ENCODE results near the gene GRM5.

Gene GRM5

DNA sequence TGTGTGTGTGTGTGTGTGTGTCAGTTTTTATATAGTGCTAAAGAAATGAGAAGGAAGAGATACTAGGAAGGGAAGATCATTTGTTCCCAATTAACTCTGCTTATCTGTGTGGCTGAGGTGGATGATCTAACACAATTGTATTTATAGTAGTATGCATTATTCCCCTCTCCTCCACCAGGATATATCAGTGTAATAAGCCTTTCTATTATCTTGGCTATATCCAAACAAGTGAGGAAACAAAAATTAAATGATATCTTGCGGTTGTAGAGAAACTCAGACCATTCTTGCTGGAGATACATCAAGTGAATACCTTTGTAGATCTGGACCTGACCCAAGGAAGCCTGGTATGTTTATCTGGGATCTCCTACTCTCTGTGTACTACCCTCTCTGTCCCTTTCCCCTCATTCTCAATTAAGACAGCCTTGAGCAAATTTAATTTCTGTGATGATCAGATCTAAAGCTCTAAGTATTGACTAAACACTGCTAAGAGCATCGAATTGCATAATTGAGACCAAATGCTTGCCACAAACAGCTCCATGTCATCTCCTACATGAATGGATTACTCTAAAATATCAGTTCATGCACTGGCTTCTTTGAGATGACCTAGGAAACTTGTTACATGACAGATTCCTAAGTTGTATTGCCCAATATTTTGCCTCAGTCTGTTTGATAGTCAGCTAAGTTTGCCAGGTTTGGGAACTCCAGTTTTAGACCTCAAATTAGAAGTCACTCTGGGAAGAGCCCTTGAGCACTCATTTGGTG is 543.0 kb downstream of the GRM5 start:
- no peak overlapping the region for H3K4me3 Mint-ChIP-seq
- H3K36me3 Mint-ChIP-seq = peaks cover 6% of the 10 kb centered on the region
- H3K9me3 Mint-ChIP-seq (ENCODE audit: low read depth) = no peaks in the 10 kb centered on the region
- H3K27ac Mint-ChIP-seq = no peak overlapping the region
- no peaks in the 10 kb centered on the region for H3K4me1 Mint-ChIP-seq (ENCODE audit: low read depth)
- H3K27me3 Mint-ChIP-seq = peaks cover 2% of the 10 kb centered on the region

DNA sequence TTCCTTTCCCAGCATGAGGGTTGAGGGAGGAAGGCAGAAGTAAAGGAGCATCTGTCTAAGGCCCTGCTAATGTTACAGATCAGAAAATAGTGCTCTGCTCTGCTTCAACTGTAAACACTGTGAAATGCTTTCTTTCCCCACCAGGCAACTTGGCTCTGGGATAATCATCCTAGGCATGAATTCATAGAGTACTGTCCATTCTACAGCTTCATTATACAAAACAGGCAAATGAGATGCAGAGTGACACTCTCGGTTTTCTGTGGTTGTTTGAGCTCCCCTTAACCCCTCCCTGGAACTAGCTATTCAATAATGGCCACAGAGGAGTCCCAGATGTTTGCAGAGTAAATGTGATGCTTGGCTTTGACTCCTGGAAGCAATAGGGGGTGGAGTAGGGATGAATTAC is 544.0 kb downstream of the GRM5 start:
- Mint-ChIP-seq H3K36me3 (no peaks in the 10 kb centered on the region), H3K27ac (no peak overlapping the region)

DNA sequence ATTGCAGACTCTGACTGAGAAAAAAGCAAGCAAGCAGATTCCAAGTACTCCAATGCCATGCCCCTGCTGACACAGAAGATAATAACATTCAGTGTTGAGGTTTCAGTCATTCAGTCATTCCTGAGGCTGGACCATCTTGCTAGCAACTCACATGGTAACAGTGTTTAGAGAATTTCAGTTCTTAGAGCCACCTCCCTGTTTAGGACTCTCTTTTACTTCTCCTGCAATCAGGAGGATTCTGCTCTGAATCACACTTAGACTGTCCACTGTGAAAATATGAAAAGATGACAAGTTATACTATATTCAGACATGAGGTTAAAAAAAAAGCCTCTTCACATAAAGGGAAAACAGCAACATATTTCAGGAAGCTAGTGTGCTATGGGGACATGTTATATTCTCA is 544.4 kb downstream of the GRM5 start:
- H3K27me3 Mint-ChIP-seq = no peaks in the 10 kb centered on the region
- no peaks in the 10 kb centered on the region for H3K4me1 Mint-ChIP-seq (ENCODE audit: low read depth)
- no peak overlapping the region for H3K4me3 Mint-ChIP-seq
- H3K27ac Mint-ChIP-seq = no peak overlapping the region
- no peaks in the 10 kb centered on the region for H3K9me3 Mint-ChIP-seq (ENCODE audit: low read depth)
- H3K36me3 Mint-ChIP-seq = no peaks in the 10 kb centered on the region

More for the DNA sequence above, 544.0 kb downstream of the GRM5 start:
- Mint-ChIP-seq H3K9me3 (ENCODE audit: low read depth) (no peaks in the 10 kb centered on the region), H3K4me3 (no peak overlapping the region), H3K4me1 (ENCODE audit: low read depth) (no peaks in the 10 kb centered on the region), H3K27me3 (no peaks in the 10 kb centered on the region)

DNA sequence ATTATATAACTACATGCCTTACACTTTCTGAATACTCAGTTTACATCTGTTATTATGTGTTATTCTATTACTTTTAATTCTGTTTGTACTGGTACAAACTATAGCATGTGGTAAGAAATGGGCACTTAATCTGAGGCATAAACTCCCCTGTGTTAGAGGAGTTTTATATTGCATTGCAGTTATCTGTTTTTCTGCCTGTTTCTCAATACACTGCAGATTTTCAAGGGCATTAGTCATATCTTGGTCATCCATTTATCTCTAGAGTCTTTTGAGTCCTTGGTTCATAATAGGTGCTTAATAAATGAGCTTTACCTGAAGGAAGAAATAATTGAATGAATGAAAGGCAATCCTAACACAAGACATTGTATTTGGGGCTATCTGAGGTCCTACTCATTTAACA is 545.4 kb downstream of the GRM5 start:
- Mint-ChIP-seq H3K27me3 (peaks cover 2% of the 10 kb centered on the region), H3K9me3 (ENCODE audit: low read depth) (no peaks in the 10 kb centered on the region), H3K27ac (no peak overlapping the region), H3K4me3 (no peak overlapping the region), H3K36me3 (no peaks in the 10 kb centered on the region), H3K4me1 (ENCODE audit: low read depth) (no peaks in the 10 kb centered on the region)

DNA sequence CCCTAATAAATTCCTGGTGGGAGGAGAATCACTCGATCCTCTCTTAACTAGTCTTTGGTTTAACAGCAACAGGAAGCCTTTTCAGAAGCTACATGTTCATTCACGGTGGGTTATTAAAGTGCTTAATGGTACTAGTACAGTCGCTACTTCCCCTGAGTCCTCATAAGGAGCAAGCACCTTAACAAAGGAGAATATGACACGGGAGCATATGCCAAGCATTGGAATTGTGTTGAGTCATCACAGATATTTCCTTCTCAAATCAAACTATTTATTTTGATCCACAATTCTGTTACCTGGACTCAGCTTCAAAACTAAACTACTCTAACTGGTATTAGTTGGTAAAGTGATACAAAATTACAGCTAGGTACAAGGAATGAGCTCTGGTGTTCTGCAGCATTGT is 550.8 kb downstream of the GRM5 start:
- H3K27me3 Mint-ChIP-seq = peaks cover 25% of the 10 kb centered on the region
- no peak overlapping the region for H3K4me3 Mint-ChIP-seq
- no peaks in the 10 kb centered on the region for H3K4me1 Mint-ChIP-seq (ENCODE audit: low read depth)
- H3K9me3 Mint-ChIP-seq (ENCODE audit: low read depth) = no peaks in the 10 kb centered on the region
- H3K27ac Mint-ChIP-seq = no peak overlapping the region
- H3K36me3 Mint-ChIP-seq = no peaks in the 10 kb centered on the region

DNA sequence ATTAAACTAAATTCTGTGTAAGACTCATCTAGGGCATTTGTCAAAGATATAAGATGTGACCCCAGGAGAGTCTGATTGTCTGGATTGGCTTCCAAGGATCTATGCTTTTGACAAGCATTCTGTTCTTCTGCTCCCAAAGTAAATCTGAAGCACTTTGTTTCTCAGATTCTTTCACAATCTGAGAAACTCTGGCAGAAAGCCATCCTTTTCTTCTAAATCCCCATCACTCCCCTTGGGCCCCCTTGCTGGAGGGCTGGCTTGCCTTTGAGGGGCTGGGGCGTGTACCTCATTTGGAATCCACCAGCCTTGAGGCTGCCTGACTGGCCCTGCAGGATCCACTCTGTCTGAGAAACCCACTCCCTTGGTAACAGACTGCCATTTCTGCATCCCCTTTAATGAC is 554.8 kb downstream of the GRM5 start:
- no peak overlapping the region for H3K27ac Mint-ChIP-seq
- peaks cover 43% of the 10 kb centered on the region for H3K27me3 Mint-ChIP-seq
- H3K36me3 Mint-ChIP-seq = no peaks in the 10 kb centered on the region
- no peaks in the 10 kb centered on the region for H3K9me3 Mint-ChIP-seq (ENCODE audit: low read depth)
- peaks cover 10% of the 10 kb centered on the region for H3K4me1 Mint-ChIP-seq (ENCODE audit: low read depth)
- H3K4me3 Mint-ChIP-seq = no peak overlapping the region

DNA sequence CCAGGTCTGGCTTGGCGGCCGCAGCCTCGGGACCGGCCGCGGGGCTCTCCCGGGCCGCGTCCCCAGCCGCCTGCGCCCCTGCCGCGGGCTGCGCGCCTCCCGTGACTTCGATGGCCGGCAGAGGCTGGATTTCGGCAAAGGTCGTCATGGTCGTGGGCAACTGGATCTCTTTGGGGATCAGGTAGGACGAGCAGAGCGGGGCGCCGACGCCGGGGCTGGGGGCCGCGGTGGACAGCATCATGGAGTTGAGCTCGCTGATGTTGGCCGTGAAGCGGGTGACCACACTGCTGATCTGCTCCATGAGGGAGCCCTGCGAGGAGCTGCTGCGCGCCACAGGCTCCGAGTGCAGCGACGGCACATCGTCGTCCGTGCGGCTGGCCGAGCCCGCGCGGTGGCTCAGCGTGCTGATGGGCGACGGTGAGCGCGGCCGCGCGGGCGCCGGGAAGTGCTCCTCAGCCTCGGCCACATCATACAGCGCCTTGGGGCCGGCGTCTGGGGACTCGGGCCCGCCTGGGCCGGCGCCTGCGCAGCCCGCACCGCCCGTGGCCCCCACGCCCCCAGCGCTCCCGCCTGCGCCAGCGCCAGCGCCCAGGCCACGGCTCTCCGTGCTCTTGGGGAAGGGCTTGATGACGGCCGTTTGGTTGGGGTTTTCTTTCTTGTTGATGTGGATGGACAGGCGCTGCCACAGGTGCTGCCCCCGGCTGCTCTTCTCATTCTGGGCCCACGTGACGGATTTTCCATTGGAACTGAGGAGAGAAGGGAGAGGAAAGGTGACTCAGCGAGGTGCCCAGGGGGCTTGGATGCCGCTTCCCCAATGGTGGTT is 556.8 kb downstream of the GRM5 start:
- Mint-ChIP-seq H3K36me3 (no peaks in the 10 kb centered on the region), H3K27ac (no peak overlapping the region), H3K27me3 (peaks cover 38% of the 10 kb centered on the region), H3K4me3 (peak overlapping the region; percentile 80), H3K4me1 (ENCODE audit: low read depth) (peaks cover 10% of the 10 kb centered on the region), H3K9me3 (ENCODE audit: low read depth) (no peaks in the 10 kb centered on the region)

DNA sequence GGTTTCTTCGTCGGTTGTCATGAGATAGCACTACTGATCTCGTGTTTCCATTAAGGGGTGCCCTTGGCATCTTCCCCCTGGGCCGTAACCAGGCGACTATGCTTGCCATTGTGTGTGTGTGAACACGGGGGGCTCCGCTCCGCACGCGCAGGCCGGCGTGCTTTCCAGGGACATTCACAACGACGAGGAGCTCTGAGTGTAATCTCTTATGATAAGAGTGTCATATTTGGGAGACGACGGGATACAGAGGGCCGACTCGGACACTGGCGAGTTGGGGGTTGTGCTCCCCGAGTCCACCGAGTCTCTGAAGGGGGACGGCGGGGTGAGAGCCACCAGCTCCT is 557.4 kb downstream of the GRM5 start:
- H3K27ac Mint-ChIP-seq = no peak overlapping the region
- H3K4me3 Mint-ChIP-seq = peak overlapping the region; percentile 81
- H3K27me3 Mint-ChIP-seq = peaks cover 35% of the 10 kb centered on the region
- H3K36me3 Mint-ChIP-seq = no peaks in the 10 kb centered on the region
- H3K4me1 Mint-ChIP-seq (ENCODE audit: low read depth) = peaks cover 10% of the 10 kb centered on the region
- no peaks in the 10 kb centered on the region for H3K9me3 Mint-ChIP-seq (ENCODE audit: low read depth)

DNA sequence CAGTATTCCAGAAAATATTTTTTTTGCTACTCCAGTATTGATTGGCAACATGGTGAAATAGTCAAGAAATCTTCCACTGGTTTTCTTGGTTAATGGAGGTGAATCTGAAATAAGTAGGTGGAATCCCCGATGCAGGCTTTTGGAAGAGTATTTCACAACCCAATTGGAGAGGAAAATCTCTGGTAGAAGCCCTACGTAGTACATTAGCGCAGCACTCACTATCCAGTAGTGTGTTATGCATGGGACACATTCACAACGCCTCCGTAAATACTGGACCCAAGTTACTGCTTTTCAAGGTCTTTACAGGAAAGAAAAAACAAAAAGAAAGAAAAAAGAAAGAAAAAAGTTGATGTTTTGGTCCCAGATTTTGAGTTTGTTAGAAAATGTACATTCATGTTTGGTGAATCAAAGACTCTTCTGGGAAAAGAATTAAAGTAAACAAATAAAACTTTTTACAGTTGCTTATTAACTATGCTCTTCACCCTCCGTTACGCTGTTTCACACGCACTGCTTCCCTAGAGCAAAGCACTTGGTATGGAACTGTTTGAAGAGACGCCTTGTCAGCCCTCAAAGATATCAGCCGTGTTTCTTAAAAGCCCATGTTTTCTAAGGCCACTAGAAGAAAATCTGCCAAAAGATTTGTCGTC is 557.9 kb downstream of the GRM5 start:
- Mint-ChIP-seq H3K36me3 (no peaks in the 10 kb centered on the region), H3K4me3 (peak overlapping the region; percentile 81), H3K27me3 (peaks cover 35% of the 10 kb centered on the region), H3K9me3 (ENCODE audit: low read depth) (no peaks in the 10 kb centered on the region), H3K4me1 (ENCODE audit: low read depth) (peaks cover 10% of the 10 kb centered on the region), H3K27ac (no peak overlapping the region)

DNA sequence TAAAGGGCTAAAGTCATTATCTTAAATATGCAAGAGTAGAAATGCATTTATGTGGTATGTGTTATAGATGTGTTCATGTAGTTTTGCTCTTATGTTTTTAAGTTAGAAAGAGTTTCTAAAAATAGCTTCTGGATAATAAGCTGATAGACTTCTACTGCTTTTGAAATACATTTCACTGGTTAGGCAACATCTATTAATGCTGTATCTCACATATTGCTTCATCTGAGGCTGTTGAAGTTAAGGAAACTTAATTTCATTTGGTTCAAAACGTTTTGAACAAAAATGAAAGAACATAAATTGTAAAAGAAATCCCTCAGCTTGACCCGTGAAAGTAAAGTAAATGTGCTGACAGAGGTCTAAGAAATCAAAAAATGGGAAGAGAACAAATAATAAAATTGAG is 564.2 kb downstream of the GRM5 start:
- Mint-ChIP-seq H3K4me1 (ENCODE audit: low read depth) (no peaks in the 10 kb centered on the region), H3K27me3 (peaks cover 6% of the 10 kb centered on the region), H3K27ac (no peak overlapping the region), H3K9me3 (ENCODE audit: low read depth) (no peaks in the 10 kb centered on the region), H3K4me3 (no peak overlapping the region), H3K36me3 (no peaks in the 10 kb centered on the region)

DNA sequence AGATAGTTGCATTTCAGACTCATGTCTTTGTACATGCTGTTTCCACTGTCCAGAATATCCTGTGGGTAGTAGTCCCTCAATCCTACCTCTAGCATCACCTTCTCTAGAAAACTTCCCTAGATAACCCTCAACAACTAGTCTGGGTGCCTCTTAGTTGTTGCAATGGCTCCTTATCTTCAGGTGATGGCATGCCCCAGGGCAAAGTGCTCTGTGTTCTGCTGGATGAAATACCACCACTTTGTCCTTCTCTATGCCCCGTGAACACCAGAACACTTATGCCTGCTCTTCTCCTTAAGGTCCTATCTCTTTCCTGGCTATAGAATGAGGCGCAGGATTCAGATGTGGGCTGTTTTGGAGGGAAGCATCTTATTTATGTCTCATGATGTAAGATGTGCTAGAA is 569.9 kb downstream of the GRM5 start:
- Mint-ChIP-seq H3K36me3 (no peaks in the 10 kb centered on the region), H3K4me3 (no peak overlapping the region), H3K4me1 (ENCODE audit: low read depth) (no peaks in the 10 kb centered on the region), H3K27me3 (no peaks in the 10 kb centered on the region), H3K9me3 (ENCODE audit: low read depth) (no peaks in the 10 kb centered on the region), H3K27ac (no peak overlapping the region)

DNA sequence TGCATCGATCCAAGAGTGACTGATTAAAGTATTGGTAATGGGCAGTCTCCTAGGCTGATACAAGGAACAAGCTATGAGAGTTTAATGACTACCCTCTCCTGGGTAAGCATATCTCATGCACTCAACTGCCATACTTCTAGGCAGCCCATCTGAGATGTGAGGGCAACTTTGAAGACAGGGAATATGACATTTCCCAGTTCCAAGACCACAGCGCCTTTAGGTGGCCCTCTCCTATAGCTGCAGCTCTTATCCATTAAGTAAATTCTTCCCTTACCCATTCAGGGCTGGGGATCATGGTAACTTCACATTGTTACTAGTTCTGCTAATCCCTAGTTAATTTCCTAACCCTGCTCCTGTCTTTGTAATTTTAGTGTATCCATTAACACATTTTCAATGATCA is 570.9 kb downstream of the GRM5 start:
- Mint-ChIP-seq H3K36me3 (no peaks in the 10 kb centered on the region), H3K27me3 (no peaks in the 10 kb centered on the region), H3K9me3 (ENCODE audit: low read depth) (no peaks in the 10 kb centered on the region), H3K27ac (no peak overlapping the region), H3K4me3 (no peak overlapping the region), H3K4me1 (ENCODE audit: low read depth) (no peaks in the 10 kb centered on the region)

DNA sequence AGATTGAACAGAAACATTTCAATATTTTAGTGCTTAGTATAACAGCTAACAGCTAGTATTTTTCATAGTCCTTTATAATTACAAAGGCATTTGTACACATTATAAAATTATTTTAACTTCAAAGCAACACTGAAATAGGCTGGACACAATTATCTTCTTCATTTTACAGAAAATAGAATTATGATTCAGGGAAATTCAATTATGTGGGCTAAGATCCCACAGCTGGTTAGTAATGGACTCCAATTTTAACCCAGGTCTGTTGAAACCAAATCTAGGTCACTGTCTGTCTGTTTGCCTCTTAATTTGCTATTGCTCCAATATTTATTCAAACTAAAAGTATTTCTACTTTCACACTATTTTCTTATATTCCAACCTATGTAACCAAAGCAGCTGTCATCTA is 574.1 kb downstream of the GRM5 start:
- no peaks in the 10 kb centered on the region for H3K36me3 Mint-ChIP-seq
- H3K27me3 Mint-ChIP-seq = no peaks in the 10 kb centered on the region
- H3K9me3 Mint-ChIP-seq (ENCODE audit: low read depth) = no peaks in the 10 kb centered on the region
- no peaks in the 10 kb centered on the region for H3K4me1 Mint-ChIP-seq (ENCODE audit: low read depth)
- H3K27ac Mint-ChIP-seq = no peak overlapping the region
- no peak overlapping the region for H3K4me3 Mint-ChIP-seq

DNA sequence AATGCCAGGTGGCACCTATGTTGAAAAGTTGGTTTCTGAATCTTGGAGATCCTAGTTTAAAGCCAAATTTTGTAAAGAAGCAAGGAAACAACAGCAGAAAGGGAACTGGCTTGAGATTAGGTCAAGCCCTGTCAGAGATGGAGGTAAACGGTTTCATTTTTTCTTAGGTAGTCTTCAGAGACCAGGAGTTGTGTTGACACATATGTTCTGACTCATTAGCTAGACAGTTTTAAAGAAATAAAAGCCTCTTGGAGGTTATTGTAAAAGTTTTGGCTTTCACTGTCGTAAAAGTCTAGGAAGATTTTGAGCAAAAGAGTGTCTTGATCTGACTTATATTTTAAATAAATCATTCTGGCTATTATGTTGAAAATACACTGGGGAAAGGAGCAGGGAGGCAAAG is 576.8 kb downstream of the GRM5 start:
- Mint-ChIP-seq H3K27ac (no peak overlapping the region), H3K4me1 (ENCODE audit: low read depth) (no peaks in the 10 kb centered on the region), H3K27me3 (no peaks in the 10 kb centered on the region), H3K36me3 (no peaks in the 10 kb centered on the region), H3K4me3 (no peak overlapping the region), H3K9me3 (ENCODE audit: low read depth) (no peaks in the 10 kb centered on the region)

DNA sequence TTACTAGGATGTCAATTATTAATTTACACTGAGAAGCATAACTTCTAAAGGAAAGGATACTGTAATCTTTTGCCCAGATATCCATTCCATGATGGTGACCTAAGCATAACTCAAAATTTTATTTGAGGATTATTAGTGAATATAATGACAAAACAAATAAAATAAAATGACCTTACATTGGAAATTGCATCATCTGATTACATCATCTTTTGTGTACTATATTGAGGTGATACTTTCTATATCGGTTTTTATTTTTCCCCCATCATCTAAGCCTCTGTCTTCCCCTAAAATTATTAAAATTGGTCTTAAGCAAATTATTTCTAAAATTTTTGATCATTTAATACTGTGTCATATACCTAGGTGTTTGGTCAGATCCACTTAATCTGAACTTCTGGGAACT is 578.1 kb downstream of the GRM5 start:
- H3K27me3 Mint-ChIP-seq = no peaks in the 10 kb centered on the region
- no peak overlapping the region for H3K27ac Mint-ChIP-seq
- H3K4me3 Mint-ChIP-seq = no peak overlapping the region
- no peaks in the 10 kb centered on the region for H3K9me3 Mint-ChIP-seq (ENCODE audit: low read depth)
- H3K36me3 Mint-ChIP-seq = no peaks in the 10 kb centered on the region
- H3K4me1 Mint-ChIP-seq (ENCODE audit: low read depth) = no peaks in the 10 kb centered on the region
